ENCODE measurements around the gene RXRG.

RXRG gene

GRCh38 chr1:165445388-165445787 lies 462 bp upstream of the RXRG start:
- Histone ChIP-seq H3K4me1 (ENCODE audit: control insufficient read depth, low read depth, low read length) (peaks cover 17% of the 10 kb centered on the region), H3K9ac (ENCODE audit: low read length) (no peak overlapping the region), H3K27me3 (ENCODE audit: control insufficient read depth, insufficient read depth, low read length) (peaks cover 80% of the 10 kb centered on the region), H3K4me3 (ENCODE audit: low read length) (peak overlapping the region; percentile 52), H3K27ac (ENCODE audit: low read length) (no peak overlapping the region), H3K36me3 (ENCODE audit: control insufficient read depth, low read depth, low read length) (no peaks in the 10 kb centered on the region), H3K9me3 (ENCODE audit: control insufficient read depth, low read depth, low read length) (no peaks in the 10 kb centered on the region)

GRCh38 chr1:165443539-165444311 lies 1.2 kb downstream of the RXRG start:
- peaks cover 21% of the 10 kb centered on the region for H3K4me1 ChIP-seq (ENCODE audit: control insufficient read depth, low read depth, low read length)
- H3K27me3 ChIP-seq (ENCODE audit: control insufficient read depth, insufficient read depth, low read length): peaks cover 92% of the 10 kb centered on the region
- no peaks in the 10 kb centered on the region for H3K36me3 ChIP-seq (ENCODE audit: control insufficient read depth, low read depth, low read length)
- peak overlapping the region; percentile 52 for H3K4me3 ChIP-seq (ENCODE audit: low read length)
- no peaks in the 10 kb centered on the region for H3K9me3 ChIP-seq (ENCODE audit: control insufficient read depth, low read depth, low read length)
- no peak overlapping the region for H3K9ac ChIP-seq (ENCODE audit: low read length)
- no peak overlapping the region for H3K27ac ChIP-seq (ENCODE audit: low read length)

- Histone ChIP-seq H3K4me1 (ENCODE audit: control insufficient read depth, low read depth, low read length) (peaks cover 21% of the 10 kb centered on the region), H3K36me3 (ENCODE audit: control insufficient read depth, low read depth, low read length) (no peaks in the 10 kb centered on the region), H3K27ac (ENCODE audit: low read length) (no peak overlapping the region), H3K4me3 (ENCODE audit: low read length) (no peak overlapping the region), H3K9me3 (ENCODE audit: control insufficient read depth, low read depth, low read length) (no peaks in the 10 kb centered on the region), H3K9ac (ENCODE audit: low read length) (no peak overlapping the region), H3K27me3 (ENCODE audit: control insufficient read depth, insufficient read depth, low read length) (peaks cover 87% of the 10 kb centered on the region)
Measured at GRCh38 chr1:165442653-165443052, 2.3 kb downstream of the RXRG start.

- Histone ChIP-seq H3K9me3 (ENCODE audit: control insufficient read depth, low read depth, low read length) (no peaks in the 10 kb centered on the region), H3K9ac (ENCODE audit: low read length) (no peak overlapping the region), H3K27me3 (ENCODE audit: control insufficient read depth, insufficient read depth, low read length) (peaks cover 81% of the 10 kb centered on the region), H3K4me1 (ENCODE audit: control insufficient read depth, low read depth, low read length) (peaks cover 21% of the 10 kb centered on the region), H3K27ac (ENCODE audit: low read length) (no peak overlapping the region), H3K4me3 (ENCODE audit: low read length) (no peak overlapping the region), H3K36me3 (ENCODE audit: control insufficient read depth, low read depth, low read length) (no peaks in the 10 kb centered on the region)
Measured at GRCh38 chr1:165442053-165442452, 2.9 kb downstream of the RXRG start.

- Histone ChIP-seq H3K27me3 (ENCODE audit: control insufficient read depth, insufficient read depth, low read length) (peaks cover 74% of the 10 kb centered on the region), H3K9ac (ENCODE audit: low read length) (no peak overlapping the region), H3K4me3 (ENCODE audit: low read length) (no peak overlapping the region), H3K27ac (ENCODE audit: low read length) (no peak overlapping the region), H3K36me3 (ENCODE audit: control insufficient read depth, low read depth, low read length) (no peaks in the 10 kb centered on the region), H3K9me3 (ENCODE audit: control insufficient read depth, low read depth, low read length) (no peaks in the 10 kb centered on the region), H3K4me1 (ENCODE audit: control insufficient read depth, low read depth, low read length) (peaks cover 21% of the 10 kb centered on the region)
Measured at GRCh38 chr1:165441166-165441880, 3.6 kb downstream of the RXRG start.

- Histone ChIP-seq H3K9me3 (ENCODE audit: control insufficient read depth, low read depth, low read length) (no peaks in the 10 kb centered on the region), H3K9ac (ENCODE audit: low read length) (no peak overlapping the region), H3K27ac (ENCODE audit: low read length) (no peak overlapping the region), H3K27me3 (ENCODE audit: control insufficient read depth, insufficient read depth, low read length) (peaks cover 54% of the 10 kb centered on the region), H3K36me3 (ENCODE audit: control insufficient read depth, low read depth, low read length) (no peaks in the 10 kb centered on the region), H3K4me1 (ENCODE audit: control insufficient read depth, low read depth, low read length) (peaks cover 17% of the 10 kb centered on the region), H3K4me3 (ENCODE audit: low read length) (no peak overlapping the region)
Measured at GRCh38 chr1:165439330-165439729, 5.6 kb downstream of the RXRG start.

GRCh38 chr1:165436994-165437393 lies 7.9 kb downstream of the RXRG start:
- no peak overlapping the region for H3K9ac ChIP-seq (ENCODE audit: low read length)
- no peak overlapping the region for H3K27ac ChIP-seq (ENCODE audit: low read length)
- H3K4me1 ChIP-seq (ENCODE audit: control insufficient read depth, low read depth, low read length): peaks cover 4% of the 10 kb centered on the region
- no peak overlapping the region for H3K4me3 ChIP-seq (ENCODE audit: low read length)
- H3K9me3 ChIP-seq (ENCODE audit: control insufficient read depth, low read depth, low read length): no peaks in the 10 kb centered on the region
- H3K27me3 ChIP-seq (ENCODE audit: control insufficient read depth, insufficient read depth, low read length): peaks cover 30% of the 10 kb centered on the region
- no peaks in the 10 kb centered on the region for H3K36me3 ChIP-seq (ENCODE audit: control insufficient read depth, low read depth, low read length)

- H3K27ac ChIP-seq (ENCODE audit: low read length): no peak overlapping the region
- no peak overlapping the region for H3K9ac ChIP-seq (ENCODE audit: low read length)
- H3K36me3 ChIP-seq (ENCODE audit: control insufficient read depth, low read depth, low read length): no peaks in the 10 kb centered on the region
- no peaks in the 10 kb centered on the region for H3K9me3 ChIP-seq (ENCODE audit: control insufficient read depth, low read depth, low read length)
- H3K4me3 ChIP-seq (ENCODE audit: low read length): no peak overlapping the region
- H3K4me1 ChIP-seq (ENCODE audit: control insufficient read depth, low read depth, low read length): peaks cover 4% of the 10 kb centered on the region
- H3K27me3 ChIP-seq (ENCODE audit: control insufficient read depth, insufficient read depth, low read length): peaks cover 19% of the 10 kb centered on the region
Measured at GRCh38 chr1:165435801-165436200, 9.1 kb downstream of the RXRG start.

- H3K4me1 ChIP-seq (ENCODE audit: control insufficient read depth, low read depth, low read length): peaks cover under 1% of the 10 kb centered on the region
- H3K4me3 ChIP-seq (ENCODE audit: low read length): no peak overlapping the region
- no peak overlapping the region for H3K27ac ChIP-seq (ENCODE audit: low read length)
- no peak overlapping the region for H3K9ac ChIP-seq (ENCODE audit: low read length)
- H3K27me3 ChIP-seq (ENCODE audit: control insufficient read depth, insufficient read depth, low read length): peaks cover 6% of the 10 kb centered on the region
- no peaks in the 10 kb centered on the region for H3K9me3 ChIP-seq (ENCODE audit: control insufficient read depth, low read depth, low read length)
- H3K36me3 ChIP-seq (ENCODE audit: control insufficient read depth, low read depth, low read length): no peaks in the 10 kb centered on the region
Measured at GRCh38 chr1:165434281-165434680, 10.6 kb downstream of the RXRG start.

GRCh38 chr1:165431079-165431478 lies 13.8 kb downstream of the RXRG start:
- no peak overlapping the region for H3K9ac ChIP-seq (ENCODE audit: low read length)
- no peaks in the 10 kb centered on the region for H3K9me3 ChIP-seq (ENCODE audit: control insufficient read depth, low read depth, low read length)
- no peaks in the 10 kb centered on the region for H3K4me1 ChIP-seq (ENCODE audit: control insufficient read depth, low read depth, low read length)
- H3K4me3 ChIP-seq (ENCODE audit: low read length): no peak overlapping the region
- no peak overlapping the region for H3K27ac ChIP-seq (ENCODE audit: low read length)
- no peaks in the 10 kb centered on the region for H3K36me3 ChIP-seq (ENCODE audit: control insufficient read depth, low read depth, low read length)
- H3K27me3 ChIP-seq (ENCODE audit: control insufficient read depth, insufficient read depth, low read length): no peaks in the 10 kb centered on the region

GRCh38 chr1:165426745-165427144 lies 18.2 kb downstream of the RXRG start:
- no peaks in the 10 kb centered on the region for H3K9me3 ChIP-seq (ENCODE audit: control insufficient read depth, low read depth, low read length)
- H3K36me3 ChIP-seq (ENCODE audit: control insufficient read depth, low read depth, low read length): no peaks in the 10 kb centered on the region
- no peak overlapping the region for H3K9ac ChIP-seq (ENCODE audit: low read length)
- no peaks in the 10 kb centered on the region for H3K27me3 ChIP-seq (ENCODE audit: control insufficient read depth, insufficient read depth, low read length)
- no peak overlapping the region for H3K4me3 ChIP-seq (ENCODE audit: low read length)
- H3K4me1 ChIP-seq (ENCODE audit: control insufficient read depth, low read depth, low read length): no peaks in the 10 kb centered on the region
- H3K27ac ChIP-seq (ENCODE audit: low read length): no peak overlapping the region

- H3K36me3 ChIP-seq (ENCODE audit: control insufficient read depth, low read depth, low read length): no peaks in the 10 kb centered on the region
- H3K27me3 ChIP-seq (ENCODE audit: control insufficient read depth, insufficient read depth, low read length): no peaks in the 10 kb centered on the region
- H3K9ac ChIP-seq (ENCODE audit: low read length): no peak overlapping the region
- no peaks in the 10 kb centered on the region for H3K9me3 ChIP-seq (ENCODE audit: control insufficient read depth, low read depth, low read length)
- H3K27ac ChIP-seq (ENCODE audit: low read length): no peak overlapping the region
- no peak overlapping the region for H3K4me3 ChIP-seq (ENCODE audit: low read length)
- H3K4me1 ChIP-seq (ENCODE audit: control insufficient read depth, low read depth, low read length): no peaks in the 10 kb centered on the region
Measured at GRCh38 chr1:165425621-165426020, 19.3 kb downstream of the RXRG start.
